Activated T-cell treated with anti-CD3 and anti-CD28 coated beads for 24 hours (primary cell): ENCODE data around the gene RAB12.
"Not testable (repeated sequence)": the region's sequence is repeated elsewhere in the genome, so short reads cannot be mapped to it uniquely, and the experiment has no call there.

ENCODE experiments used
- DNase-seq: peaks from one replicate; pipeline ENCODE4 v3.0.0-alpha.2; 2020; ENCODE audit warnings: low read depth

Gene RAB12

DNA sequence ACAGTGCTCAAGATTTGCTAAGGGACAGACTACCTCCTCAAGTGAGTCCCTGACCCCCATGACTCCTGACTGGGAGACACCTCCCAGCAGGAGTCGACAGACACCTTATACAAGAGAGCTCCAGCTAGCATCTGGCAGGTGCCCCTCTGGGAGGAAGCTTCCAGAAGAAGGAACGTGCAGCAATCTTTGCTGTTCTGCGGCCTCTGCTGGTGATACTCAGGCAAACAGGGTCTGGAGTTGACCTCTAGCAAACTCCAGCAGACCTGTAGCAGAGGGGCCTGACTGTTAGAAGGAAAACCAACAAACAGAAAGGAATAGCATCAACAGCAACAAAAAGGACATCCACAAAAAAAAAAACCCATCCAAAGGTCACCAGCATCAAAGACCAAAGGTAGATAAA, 38.1 kb downstream of the RAB12 start:
- DNase-seq = not testable (repeated sequence)

DNA sequence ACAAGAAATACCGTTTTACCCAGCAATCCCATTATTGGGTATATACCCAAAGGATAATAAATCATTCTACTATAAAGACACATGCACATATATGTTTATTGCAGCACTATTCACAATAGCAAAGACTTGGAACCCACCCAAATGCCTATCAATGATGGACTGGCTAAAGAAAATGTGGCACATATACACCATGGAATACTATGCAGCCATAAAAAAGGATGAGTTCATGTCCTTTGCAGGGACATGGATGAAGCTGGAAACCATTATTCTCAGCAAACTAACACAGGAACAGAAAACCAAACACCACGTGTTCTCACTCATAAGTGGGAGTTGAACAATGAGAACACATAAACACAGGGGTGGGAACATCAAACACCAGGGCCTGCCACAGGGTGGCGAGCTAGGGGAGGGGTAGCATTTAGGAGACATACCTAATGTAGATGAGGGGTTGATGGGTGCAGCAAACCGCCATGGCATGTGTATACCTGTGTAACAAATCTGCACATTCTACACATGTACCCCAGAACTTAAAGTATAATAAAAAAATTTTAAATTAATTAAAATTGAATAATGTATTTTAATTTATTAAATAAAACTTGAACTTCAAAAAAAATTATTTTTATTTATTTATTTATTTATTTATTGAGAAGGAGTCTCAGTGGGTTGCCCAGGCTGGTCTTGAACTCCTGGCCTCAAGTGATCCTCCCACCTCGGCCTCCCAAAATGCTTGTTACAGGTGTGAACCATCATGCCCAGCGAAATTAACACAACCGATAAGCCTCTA, 42.4 kb downstream of the RAB12 start:
- DNase-seq = not testable (repeated sequence)

DNA sequence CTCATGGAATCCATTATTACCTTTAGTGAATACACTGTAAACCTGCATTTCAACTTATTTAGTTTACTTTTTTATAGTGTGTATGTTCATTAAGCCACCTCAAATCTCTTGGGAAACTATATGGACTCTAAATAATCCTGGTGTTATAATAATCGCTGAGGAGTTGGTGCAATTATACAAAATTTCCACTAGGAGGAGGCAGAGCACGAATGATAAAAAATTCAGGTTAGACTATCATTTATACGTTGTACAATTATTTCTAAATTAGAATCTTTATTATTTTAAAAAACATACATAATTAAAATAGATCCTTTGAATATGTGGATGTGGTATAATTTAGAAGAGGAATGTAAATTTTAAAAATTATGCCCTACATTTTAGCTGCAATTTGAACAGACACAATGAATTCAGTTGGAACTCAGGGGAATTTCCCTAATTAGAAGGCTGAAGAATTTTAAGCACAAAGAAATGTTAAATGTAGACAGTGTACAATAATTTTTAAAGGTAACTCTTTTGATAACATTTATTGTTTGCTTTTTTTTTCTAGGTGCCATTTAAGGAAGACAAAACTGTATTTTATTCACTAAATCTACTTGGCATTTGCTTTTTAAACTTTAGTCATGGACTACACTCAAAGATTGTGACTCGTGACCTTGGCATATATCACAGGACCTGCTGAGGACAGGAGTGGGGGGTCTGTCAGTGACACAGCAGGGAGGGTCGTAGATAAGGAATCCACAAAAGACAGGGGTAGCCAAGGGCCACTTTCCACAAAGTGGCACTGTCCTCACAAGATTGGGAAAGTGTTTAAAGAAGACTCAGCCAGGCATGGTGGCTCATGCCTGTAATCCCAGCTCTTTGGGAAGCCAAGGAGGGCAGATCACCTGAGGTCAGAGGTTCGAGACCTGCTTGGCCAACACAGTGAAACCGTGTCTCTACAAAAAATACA, 45.5 kb downstream of the RAB12 start:
- no peak for DNase-seq

GRCh38 chr18:8656232-8656631, 47.0 kb downstream of the RAB12 start:
- no peak for DNase-seq

DNA sequence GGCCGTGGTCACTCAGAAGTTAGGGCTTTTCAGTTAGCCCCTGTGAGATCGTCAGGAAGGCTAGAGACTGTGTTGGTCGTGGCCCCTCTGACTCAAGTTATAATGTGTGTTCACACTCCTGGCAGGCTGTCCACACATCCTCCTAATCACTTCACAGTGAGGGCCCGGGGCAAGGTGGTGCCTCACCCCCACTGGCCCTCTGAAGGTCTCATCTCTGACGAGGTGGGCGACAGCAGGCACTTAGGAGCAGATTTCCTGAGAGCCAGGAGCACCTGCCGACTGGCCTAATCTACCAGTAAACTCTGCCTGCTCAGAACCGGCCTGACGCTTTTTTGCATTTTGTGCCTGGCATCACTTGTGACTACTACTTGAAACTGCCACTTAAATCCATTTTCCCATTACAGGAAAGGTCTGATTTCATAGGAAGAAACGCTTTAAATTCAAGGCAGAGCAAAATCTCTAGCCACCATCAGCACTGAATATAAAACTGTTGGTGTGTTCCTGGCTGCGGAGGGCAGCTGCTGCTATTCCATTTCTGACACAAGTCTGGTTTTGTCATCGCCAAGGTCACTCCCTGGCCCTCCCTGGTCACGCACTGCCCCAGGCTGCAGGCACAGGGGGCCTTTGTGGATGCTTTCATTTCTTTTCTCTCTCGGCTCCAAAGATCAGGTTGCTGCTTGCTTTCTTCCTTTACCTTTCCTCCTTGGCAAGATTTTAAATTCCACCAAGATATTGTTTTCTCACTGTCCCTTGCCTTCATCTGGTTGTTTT, 48.0 kb downstream of the RAB12 start:
- no peak for DNase-seq

DNA sequence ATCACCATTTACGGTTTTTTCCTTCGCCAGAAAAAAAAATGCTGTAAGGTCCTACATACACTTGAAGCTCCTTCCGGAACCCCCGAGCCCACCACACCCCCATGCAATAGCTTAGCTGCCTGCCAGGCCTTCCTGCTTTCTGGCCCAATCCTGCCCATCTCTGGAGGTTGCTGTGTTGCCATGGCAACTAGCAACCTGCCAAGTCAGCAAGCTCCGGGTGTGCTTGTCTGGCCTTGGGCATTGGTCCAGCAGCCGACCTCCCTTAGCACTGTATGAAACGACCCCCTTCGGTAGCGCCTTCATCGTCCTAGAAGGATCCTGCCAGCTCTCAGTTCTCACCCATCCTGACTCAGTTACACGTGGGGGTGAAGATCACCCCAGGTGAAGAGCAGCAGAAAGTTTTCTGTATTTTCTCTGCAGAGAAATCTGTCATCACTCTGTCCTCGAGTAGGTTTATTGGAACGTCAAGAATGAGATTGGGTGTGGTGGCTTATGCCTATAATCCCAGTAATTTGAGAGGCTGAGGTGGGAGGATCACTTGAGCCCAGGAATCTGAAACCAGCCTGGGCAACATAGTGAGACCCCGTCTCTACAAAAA, 48.7 kb downstream of the RAB12 start:
- no peak for DNase-seq

- no peak for DNase-seq
Measured at GRCh38 chr18:8658858-8659485, 49.7 kb downstream of the RAB12 start.

DNA sequence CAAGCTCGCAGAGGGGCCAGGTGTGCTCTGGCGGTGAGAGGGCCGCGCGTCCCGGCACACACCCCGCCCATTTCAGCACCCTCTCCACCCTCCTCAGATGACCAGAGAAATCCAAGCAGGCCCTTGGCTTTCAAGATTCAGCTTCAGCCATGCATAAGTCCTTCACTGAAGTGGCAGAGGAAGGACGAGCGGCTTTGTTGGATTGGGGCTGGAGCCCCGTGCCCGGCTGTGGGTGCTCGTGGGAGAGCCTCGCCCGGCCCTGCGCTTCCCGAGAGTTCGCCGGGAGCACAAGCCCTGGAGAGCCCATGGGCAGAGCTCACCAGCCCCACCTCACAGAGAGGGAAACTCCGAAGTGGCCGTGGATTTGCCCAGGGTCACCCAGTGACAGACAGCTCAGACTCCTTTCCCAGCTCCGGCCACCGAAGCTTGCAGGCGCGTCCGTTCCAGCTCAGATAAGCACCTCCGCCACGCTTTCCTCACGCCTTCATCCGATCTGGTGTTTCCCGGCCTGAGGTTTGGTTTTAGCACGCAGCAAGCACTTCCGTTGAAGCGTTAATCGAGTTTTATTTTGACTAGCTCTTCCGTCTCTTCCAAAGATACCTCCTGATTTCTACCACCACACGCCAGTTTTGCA, 50.5 kb downstream of the RAB12 start:
- no peak for DNase-seq

DNA sequence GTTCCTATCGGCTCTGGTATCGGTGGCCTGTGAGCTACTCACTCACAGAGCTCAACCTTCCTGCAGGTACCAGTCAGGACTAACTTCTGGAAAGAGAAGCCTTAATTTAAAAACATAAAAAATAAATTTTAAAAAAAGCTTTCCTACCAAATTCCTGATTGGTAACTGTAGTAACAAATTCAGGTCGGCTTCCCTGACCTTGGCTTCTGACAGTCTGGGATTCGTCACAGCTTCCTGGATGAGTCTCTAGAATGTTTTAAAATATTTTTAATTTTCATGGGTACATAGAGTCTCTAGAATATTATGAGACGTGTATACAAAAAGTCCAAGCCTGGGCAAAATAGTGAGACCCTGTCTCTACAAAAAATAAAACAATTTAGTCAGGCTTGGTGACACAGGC, 51.1 kb downstream of the RAB12 start:
- no peak for DNase-seq

- no peak for DNase-seq
Measured at GRCh38 chr18:8661754-8662559, 52.7 kb downstream of the RAB12 start.

- no peak for DNase-seq
Measured at GRCh38 chr18:8662560-8663255, 53.5 kb downstream of the RAB12 start.

DNA sequence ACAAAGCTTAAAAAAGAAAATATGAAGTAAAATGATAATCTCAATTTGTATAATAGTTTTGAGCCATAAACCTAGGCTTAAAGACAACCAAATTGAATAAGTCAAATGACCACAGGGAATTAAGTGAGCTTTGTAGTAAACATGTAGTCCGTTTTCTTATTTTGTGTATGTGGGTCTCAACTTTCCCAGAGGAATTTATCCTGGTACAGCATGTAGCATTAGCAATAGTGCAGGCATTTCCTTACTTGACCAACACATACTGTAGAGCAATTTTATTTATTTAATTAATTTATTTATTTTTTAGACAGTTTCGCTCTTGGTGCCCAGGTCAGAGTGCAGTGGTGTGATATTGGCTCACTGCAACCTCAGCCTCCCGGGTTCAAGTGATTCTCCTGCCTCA, 58.6 kb downstream of the RAB12 start:
- DNase-seq = no peak

DNA sequence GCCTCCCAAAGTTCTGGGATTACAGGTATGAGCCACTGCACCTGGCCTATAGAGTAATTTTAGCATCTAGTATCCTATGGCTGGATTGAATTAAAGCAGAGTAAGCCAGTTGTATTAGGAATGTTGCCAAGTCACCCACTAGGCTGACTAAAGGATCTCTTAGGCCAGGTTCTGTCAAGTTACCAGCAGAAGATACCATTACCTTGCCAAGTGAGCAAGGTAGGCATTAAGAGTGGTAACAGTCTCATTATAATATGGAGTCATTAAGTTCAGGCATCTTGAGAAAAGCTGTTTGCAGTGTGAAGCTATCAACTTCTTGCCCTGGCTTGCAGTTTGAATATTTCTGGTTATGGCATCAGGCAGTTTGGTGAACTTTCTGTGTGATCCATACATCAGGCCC, 59.1 kb downstream of the RAB12 start:
- no peak for DNase-seq

DNA sequence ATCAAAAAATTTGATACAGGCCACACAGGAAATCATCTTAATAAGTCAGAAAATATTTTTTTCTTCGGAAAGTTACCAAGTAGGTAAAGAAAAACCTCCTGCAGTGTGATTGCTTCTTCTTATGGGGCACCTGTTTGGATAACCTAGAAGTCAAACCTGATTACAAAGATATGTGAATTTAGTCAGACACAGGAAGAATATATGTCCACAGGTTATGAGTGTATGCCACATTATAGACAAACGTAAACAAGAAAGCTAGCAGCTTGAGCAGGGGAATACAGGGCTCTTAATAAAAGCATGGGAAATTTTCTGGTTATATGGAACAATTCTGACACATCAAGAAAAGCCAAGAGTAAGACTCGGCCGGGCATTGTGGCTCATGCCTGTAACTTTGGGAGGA, 60.3 kb downstream of the RAB12 start:
- no peak for DNase-seq

- DNase-seq = no peak
Measured at GRCh38 chr18:8673256-8674209, 64.3 kb downstream of the RAB12 start.

DNA sequence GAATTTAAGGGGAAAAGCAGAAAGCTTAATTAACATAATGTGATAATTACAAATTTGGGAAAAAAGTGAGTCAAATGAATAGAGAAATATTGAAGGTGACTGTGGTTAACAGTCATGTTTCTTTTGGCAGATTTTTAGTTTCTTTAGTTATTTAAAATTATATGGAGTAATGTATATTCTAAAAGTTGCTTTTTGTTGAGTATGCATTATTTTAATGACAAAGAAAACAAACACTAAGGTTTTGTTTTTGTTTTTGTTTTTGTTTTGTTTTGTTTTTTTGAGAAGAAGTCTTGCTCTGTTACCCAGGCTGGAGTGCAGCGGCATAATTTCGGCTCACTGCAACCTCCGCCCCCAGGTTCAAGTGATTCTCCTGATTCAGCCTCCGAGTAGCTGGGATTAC, 65.8 kb downstream of the RAB12 start:
- DNase-seq = no peak

- DNase-seq = no peak
Measured at GRCh38 chr18:8681196-8681595, 72.0 kb downstream of the RAB12 start.

DNA sequence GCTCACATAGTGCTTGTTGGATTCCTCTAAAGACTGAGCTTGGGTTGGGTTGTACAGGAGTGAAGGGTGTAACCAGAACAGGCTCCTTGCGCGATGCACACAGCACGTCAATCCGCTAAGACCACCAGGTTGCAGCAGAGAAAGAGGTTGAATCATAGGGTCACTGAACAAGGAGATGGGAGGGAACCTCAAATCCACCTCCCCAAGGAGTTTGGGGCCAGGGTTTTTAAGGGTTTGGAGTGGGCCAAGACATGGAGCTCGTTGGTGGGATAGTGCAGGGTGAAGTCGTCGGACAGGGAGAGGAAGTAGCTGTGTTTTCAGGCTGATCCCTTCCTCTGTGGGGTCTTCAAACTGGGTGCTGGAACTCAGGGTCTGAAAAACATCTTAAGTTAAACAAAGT, 75.3 kb downstream of the RAB12 start:
- no peak for DNase-seq
